ENCODE measurements around the gene ARAP3. TPM values are rescaled to one million over a fixed set of nuclear protein-coding genes. Genes with fewer than 3 reads are reported as not detected.

The ARAP3 gene
- total and polyA plus RNA-seq, 9 of the 15 experiments (the other 6 are each of a cell fraction or from before 2014, with no cell fraction given) = 0.83 to 25.7 (median 6.4) TPM

GRCh38 chr5:141691286-141691866 is 9.3 kb upstream of the ARAP3 start (continued):
- TF ChIP-seq ZSCAN32 (CRISPR knock-in tag; IDR thresholded peaks at IDR 0.05) (no peak), TAF1 (IDR thresholded peaks at IDR 0.05; ENCODE audit: control insufficient read depth, extremely low read depth, insufficient read depth, low read length, severe bottlenecking) (peak; percentile 18), CEBPB (tag; IDR thresholded peaks at IDR 0.05) (peak; percentile 70), TBL1XR1 (IDR thresholded peaks at IDR 0.05; ENCODE audit: low read length in 2 of 2) (peak; percentile 79 to 86), SMARCA4 (IDR thresholded peaks at IDR 0.05) (peak; percentile 96), NCOA1 (IDR thresholded peaks at IDR 0.05; ENCODE audit: low read depth) (peak; percentile 85), ZBTB40 (IDR thresholded peaks at IDR 0.05) (no peak; the same call in 1 of the 2 replicates), ZBTB40 (CRISPR knock-in tag; IDR thresholded peaks at IDR 0.05) (no peak), FOXK1 (CRISPR knock-in tag; IDR thresholded peaks at IDR 0.05; ENCODE audit: borderline replicate concordance) (peak; percentile 87; the same call in 1 of the 2 replicates), TEAD1 (CRISPR knock-in tag; IDR thresholded peaks at IDR 0.05) (peak; percentile 29 to 96; a peak in 3 of 4 replicates), SREBF1 (IDR thresholded peaks at IDR 0.05; ENCODE audit: borderline replicate concordance, low read depth, low read length) (no peak), NR2C2 (CRISPR knock-in tag; IDR thresholded peaks at IDR 0.05) (no peak), NR2C2 (tag; IDR thresholded peaks at IDR 0.05) (peak; percentile 90), ZNF239 (CRISPR knock-in tag; IDR thresholded peaks at IDR 0.05) (peak; percentile 11), ARID4B (CRISPR knock-in tag; IDR thresholded peaks at IDR 0.05) (no peak), BRD4 (IDR thresholded peaks at IDR 0.05) (no peak)

All from K562 (cell line).